Neural progenitor cell (in vitro differentiated cells): ENCODE results near the gene PPP1R18. TPM values are rescaled to one million over a fixed set of nuclear protein-coding genes. Genes with fewer than 3 reads are reported as not detected.
"Not testable (repeated sequence)": the region's sequence is repeated elsewhere in the genome, so short reads cannot be mapped to it uniquely, and the experiment has no call there.

Experiments
- DNase-seq: peaks from one replicate; pipeline ENCODE4 v3.0.0-alpha.2; 2016; ENCODE audit warnings: low spot score
- H2AFZ ChIP-seq: fragments of 200-600 bp; sonication (generic); replicated peaks from 2 replicates; pipeline ENCODE4 v1.6.1; 2016; ENCODE audit warnings: antibody characterized with exemption
- H3F3A ChIP-seq: fragments of 200-600 bp; sonication (generic); 2 replicates; pipeline ENCODE4 v1.6.1; 2016; ENCODE audit warnings: antibody characterized with exemption, low read depth
- H3K27ac ChIP-seq: fragments of 200-600 bp; sonication (generic); 2 replicates; pipeline ENCODE4 v1.5.1; 2016; ENCODE audit warnings: mild to moderate bottlenecking
- H3K27me3 ChIP-seq: fragments of 200-600 bp; sonication (generic); 2 replicates; pipeline ENCODE4 v1.6.1; 2016; ENCODE audit warnings: mild to moderate bottlenecking, moderate library complexity
- H3K36me3 ChIP-seq: fragments of 200-600 bp; sonication (generic); 2 replicates; pipeline ENCODE4 v1.5.1; 2016
- H3K4me1 ChIP-seq: fragments of 200-600 bp; sonication (generic); 2 replicates; pipeline ENCODE4 v1.6.1; 2016; ENCODE audit warnings: mixed run types
- H3K4me2 ChIP-seq: fragments of 200-600 bp; sonication (generic); 2 replicates; pipeline ENCODE4 v1.6.1; 2016
- H3K4me3 ChIP-seq: fragments of 200-600 bp; sonication (generic); 2 replicates; pipeline ENCODE4 v1.5.1; 2016
- H3K79me2 ChIP-seq: fragments of 200-600 bp; sonication (generic); 2 replicates; pipeline ENCODE4 v1.6.1; 2016; ENCODE audit warnings: low read depth
- H3K9ac ChIP-seq: fragments of 200-600 bp; sonication (generic); 2 replicates; pipeline ENCODE4 v1.6.1; 2016
- H3K9me3 ChIP-seq: fragments of 200-600 bp; sonication (generic); 2 replicates; pipeline ENCODE4 v1.5.1; 2016; ENCODE audit warnings: low read depth
- H4K20me1 ChIP-seq: fragments of 200-600 bp; sonication (generic); 2 replicates; pipeline ENCODE4 v1.6.1; 2016; ENCODE audit warnings: low read depth
- H3K27ac Mint-ChIP-seq: 3 replicates; pipeline ENCODE4 v1.8.0; 2021; ENCODE audit warnings: mixed read lengths
- H3K27me3 Mint-ChIP-seq: 2 replicates; pipeline ENCODE4 v1.8.0; 2022; ENCODE audit warnings: low read depth, mild to moderate bottlenecking, inconsistent platforms, moderate library complexity, mixed read lengths; ENCODE audit not compliant: insufficient read depth
- H3K36me3 Mint-ChIP-seq: 3 replicates; pipeline ENCODE4 v1.8.0; 2021; ENCODE audit warnings: mixed read lengths
- H3K4me1 Mint-ChIP-seq: 3 replicates; pipeline ENCODE4 v1.8.0; 2021; ENCODE audit warnings: mixed read lengths
- H3K4me3 Mint-ChIP-seq: 3 replicates; pipeline ENCODE4 v1.8.0; 2021; ENCODE audit warnings: mild to moderate bottlenecking, moderate library complexity, mixed read lengths
- H3K9me3 Mint-ChIP-seq: 3 replicates; pipeline ENCODE4 v1.8.0; 2020; ENCODE audit warnings: mixed read lengths
- CTCF ChIP-seq: fragments of 200-600 bp; sonication (generic); IDR thresholded peaks from 2 replicates; pipeline ENCODE4 v1.5.1; 2017; ENCODE audit warnings: antibody characterized with exemption, mild to moderate bottlenecking
- EZH2 ChIP-seq: fragments of 200-600 bp; sonication (generic); IDR thresholded peaks from 2 replicates; pipeline ENCODE4 v1.6.1; 2017; ENCODE audit warnings: antibody characterized with exemption, mild to moderate bottlenecking, moderate library complexity
- EZH2phosphoT487 ChIP-seq: fragments of 200-600 bp; sonication (generic); IDR thresholded peaks from 2 replicates; pipeline ENCODE4 v1.6.1; 2017; ENCODE audit warnings: antibody characterized with exemption
- total RNA-seq: library from RNA; depleted of rRNA; stranded (reverse); fragments of >200 nt; gene quantifications from 2 replicates; pipeline ENCODE4 v1.2.3, GENCODE V29; 2015; ENCODE audit warnings: low replicate concordance

PPP1R18 gene
- total RNA-seq, 1 donor from 2014 or later: 10.2 TPM

- H3K4me3 ChIP-seq: no peak overlapping the region
- H3K9ac ChIP-seq: no peak overlapping the region
- no peaks in the 10 kb centered on the region for H3K9me3 ChIP-seq
- no peak overlapping the region for H2AFZ ChIP-seq
- H3K36me3 ChIP-seq: peaks cover 10% of the 10 kb centered on the region
- H3K79me2 ChIP-seq: peaks cover 42% of the 10 kb centered on the region
- Mint-ChIP-seq H3K27me3 (peaks cover 7% of the 10 kb centered on the region), H3K36me3 (peaks cover 37% of the 10 kb centered on the region), H3K9me3 (no peaks in the 10 kb centered on the region), H3K4me1 (peaks cover 33% of the 10 kb centered on the region), H3K27ac (no peak overlapping the region), H3K4me3 (no peak overlapping the region)
- peak overlapping the region; percentile 60 for H3K27ac ChIP-seq
- no peak overlapping the region for H3K4me2 ChIP-seq
- H4K20me1 ChIP-seq: peaks cover 83% of the 10 kb centered on the region
- no peak for DNase-seq
- H3K27me3 ChIP-seq: no peaks in the 10 kb centered on the region
- peaks cover 75% of the 10 kb centered on the region for H3F3A ChIP-seq
- TF ChIP-seq EZH2phosphoT487 (no peak), EZH2 (no peak), CTCF (no peak)
- peaks cover 12% of the 10 kb centered on the region for H3K4me1 ChIP-seq
Measured at GRCh38 chr6:30725713-30726505, 39.5 kb upstream of the PPP1R18 start.

- Histone ChIP-seq H3K27me3 (no peaks in the 10 kb centered on the region), H3K27ac (peak overlapping the region; percentile 60), H3K9me3 (no peaks in the 10 kb centered on the region), H4K20me1 (peaks cover 76% of the 10 kb centered on the region), H3K4me1 (peaks cover 12% of the 10 kb centered on the region), H3K36me3 (peaks cover 10% of the 10 kb centered on the region), H3K79me2 (peaks cover 50% of the 10 kb centered on the region), H2AFZ (no peak overlapping the region), H3F3A (peaks cover 82% of the 10 kb centered on the region), H3K9ac (no peak overlapping the region), H3K4me3 (no peak overlapping the region), H3K4me2 (peak overlapping the region; percentile 39)
- Mint-ChIP-seq H3K4me3 (peak overlapping the region; percentile 46), H3K36me3 (peaks cover 37% of the 10 kb centered on the region), H3K4me1 (peaks cover 31% of the 10 kb centered on the region), H3K27me3 (peaks cover 13% of the 10 kb centered on the region), H3K27ac (no peak overlapping the region), H3K9me3 (peaks cover 2% of the 10 kb centered on the region)
- DNase-seq: no peak
- TF ChIP-seq EZH2 (no peak), EZH2phosphoT487 (no peak), CTCF (no peak)
Measured at GRCh38 chr6:30724906-30725667, 38.6 kb upstream of the PPP1R18 start.

GRCh38 chr6:30723843-30724741 lies 37.6 kb upstream of the PPP1R18 start:
- H3K27ac ChIP-seq: peak overlapping the region; percentile 60
- Mint-ChIP-seq H3K4me1 (peaks cover 39% of the 10 kb centered on the region), H3K27me3 (peaks cover 13% of the 10 kb centered on the region), H3K36me3 (peaks cover 34% of the 10 kb centered on the region), H3K4me3 (peak overlapping the region; percentile 98)
- not testable (repeated sequence) for H3K27ac Mint-ChIP-seq, H3K9me3 ChIP-seq, H3K36me3 ChIP-seq, H2AFZ ChIP-seq, H3K9ac ChIP-seq, DNase-seq, H3K27me3 ChIP-seq, H3K4me3 ChIP-seq, H3K9me3 Mint-ChIP-seq
- peaks cover 90% of the 10 kb centered on the region for H3F3A ChIP-seq
- TF ChIP-seq CTCF: peak; percentile 22
- H3K4me1 ChIP-seq: peaks cover 12% of the 10 kb centered on the region
- peak overlapping the region; percentile 39 for H3K4me2 ChIP-seq
- H3K79me2 ChIP-seq: peaks cover 57% of the 10 kb centered on the region
- peaks cover 69% of the 10 kb centered on the region for H4K20me1 ChIP-seq

GRCh38 chr6:30723159-30723842 lies 36.9 kb upstream of the PPP1R18 start:
- Histone ChIP-seq H4K20me1 (peaks cover 66% of the 10 kb centered on the region), H3K4me1 (peaks cover 12% of the 10 kb centered on the region), H3K79me2 (peaks cover 65% of the 10 kb centered on the region), H3F3A (peaks cover 94% of the 10 kb centered on the region), H3K4me2 (peak overlapping the region; percentile 90), H3K4me3 (peak overlapping the region; percentile 85)
- Mint-ChIP-seq H3K27ac (peak overlapping the region; percentile 90), H3K4me3 (peak overlapping the region; percentile 98), H3K36me3 (peaks cover 34% of the 10 kb centered on the region), H3K4me1 (peaks cover 46% of the 10 kb centered on the region), H3K27me3 (peaks cover 13% of the 10 kb centered on the region)
- not testable (repeated sequence) for H3K9me3 Mint-ChIP-seq, H3K27ac ChIP-seq, H3K9ac ChIP-seq, H3K9me3 ChIP-seq, DNase-seq, H3K36me3 ChIP-seq, H2AFZ ChIP-seq, H3K27me3 ChIP-seq
